Stimulated activated CD4-positive, alpha-beta T cell treated with anti-CD3 and anti-CD28 coated beads, Interleukin-2, amount 100 ng/mL, for 24 hours (primary cell): ENCODE data around the gene PACSIN1.
"Not testable (repeated sequence)": the region's sequence is repeated elsewhere in the genome, so short reads cannot be mapped to it uniquely, and the experiment has no call there.

ENCODE experiments used
- DNase-seq, 2 donors: peaks; one replicate each; pipeline ENCODE4 v3.0.0-alpha.2; 2020

PACSIN1 gene

DNA sequence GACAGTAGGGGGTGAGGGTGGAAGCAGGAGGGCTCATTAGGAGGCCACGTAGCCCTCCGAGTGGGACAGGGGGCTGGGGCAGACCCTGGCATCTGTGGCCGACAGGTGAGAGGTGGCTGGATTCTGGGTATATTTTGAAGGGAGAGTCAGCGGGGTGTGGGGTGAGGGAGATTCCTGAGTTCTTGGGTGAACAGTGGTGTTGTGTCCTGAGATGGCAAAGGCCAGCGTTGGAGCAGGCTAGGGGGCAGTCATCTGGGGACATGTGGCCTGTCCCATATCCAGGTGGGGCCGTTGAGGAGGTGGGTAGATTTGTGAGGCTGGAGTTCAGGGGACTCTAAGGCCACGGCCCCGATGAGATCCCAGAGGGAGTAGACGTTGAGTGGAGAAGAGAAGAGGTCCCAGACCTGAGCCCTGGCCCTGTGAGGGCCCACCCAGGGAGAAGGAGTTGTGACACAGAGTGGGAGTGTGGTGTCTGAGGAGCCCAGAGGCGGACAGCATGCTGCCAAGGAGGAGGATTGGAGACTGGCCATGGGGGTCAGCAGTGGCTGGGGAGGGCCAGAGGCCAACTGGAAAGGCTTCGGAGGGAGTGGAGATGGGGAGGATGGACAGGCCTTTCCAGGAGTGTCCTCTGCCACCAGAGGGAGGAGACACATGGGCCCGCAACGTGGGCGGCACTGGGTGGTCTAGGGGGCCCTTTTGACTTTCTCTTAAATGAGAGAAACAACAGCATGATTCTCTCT is 19.6 kb downstream of the PACSIN1 start:
- no peak for DNase-seq

DNA sequence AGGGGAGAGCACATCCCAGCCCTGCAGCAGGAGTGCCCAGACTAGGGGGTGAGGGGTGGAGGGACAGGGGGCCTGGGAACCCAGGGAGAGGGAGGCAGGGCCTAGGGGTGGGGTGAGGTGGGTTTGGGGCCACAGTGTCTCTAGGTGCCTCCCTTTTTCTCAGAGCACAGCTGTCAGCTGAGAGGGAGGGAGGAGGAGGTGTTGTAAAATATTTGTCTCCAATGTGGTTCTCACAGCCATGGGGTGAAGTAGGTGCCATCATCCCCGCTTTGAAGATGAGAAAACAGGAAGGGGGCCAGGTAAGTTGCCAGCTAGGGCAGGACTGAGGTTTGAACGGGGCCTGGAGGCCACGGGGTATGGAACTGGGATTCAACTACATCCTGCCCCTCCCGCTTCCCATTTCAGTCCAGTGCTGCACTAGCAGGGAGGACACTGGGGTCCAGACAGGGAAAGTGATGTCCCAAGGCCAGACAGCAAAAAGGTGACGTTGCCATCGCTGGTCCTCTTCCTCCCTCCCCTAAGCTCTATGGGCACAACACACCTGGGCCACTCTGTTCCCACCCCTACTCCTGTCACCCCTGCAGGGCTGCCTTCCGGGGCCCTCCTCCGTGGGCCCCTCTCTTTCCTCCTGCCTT is 20.3 kb downstream of the PACSIN1 start:
- no peak for DNase-seq

DNA sequence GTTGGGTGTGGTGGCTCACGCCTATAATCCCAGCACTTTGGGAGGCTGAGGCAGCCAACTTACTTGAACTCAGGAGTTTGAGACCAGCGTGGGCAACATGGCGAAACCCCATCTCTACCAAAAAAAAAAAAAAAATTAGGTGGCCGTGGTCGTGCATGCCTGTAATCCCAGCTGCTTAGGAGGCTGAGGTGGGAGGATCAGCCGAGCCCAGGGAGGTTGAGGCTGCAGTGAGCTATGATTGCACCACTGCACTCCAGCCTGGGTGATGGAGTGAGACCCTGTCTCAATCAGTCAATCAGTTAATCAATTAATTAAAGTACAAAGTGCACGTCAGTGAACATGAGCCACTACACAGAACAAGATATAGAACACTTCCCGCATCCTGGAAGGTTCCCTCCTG is 21.0 kb downstream of the PACSIN1 start:
- DNase-seq, result not testable (repeated sequence)

DNA sequence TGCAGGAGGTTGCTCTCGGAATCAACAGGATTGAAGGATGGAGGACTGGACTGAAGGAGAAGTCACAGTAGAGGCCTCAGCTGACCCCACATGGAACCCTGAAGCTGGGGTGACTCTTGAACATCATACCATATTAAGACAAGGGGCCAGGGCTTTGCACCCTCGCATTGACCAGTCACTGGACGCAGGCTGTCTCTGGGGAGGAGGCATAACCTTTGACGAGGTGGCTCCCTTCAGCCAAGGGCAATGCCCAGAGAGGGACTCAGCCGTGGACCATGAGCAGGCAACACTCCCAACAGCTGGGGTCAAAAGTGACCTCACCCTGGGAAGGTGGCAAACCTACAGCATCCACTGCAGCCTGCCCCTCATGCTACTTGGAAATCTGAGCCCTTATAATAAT is 21.7 kb downstream of the PACSIN1 start:
- no peak for DNase-seq

DNA sequence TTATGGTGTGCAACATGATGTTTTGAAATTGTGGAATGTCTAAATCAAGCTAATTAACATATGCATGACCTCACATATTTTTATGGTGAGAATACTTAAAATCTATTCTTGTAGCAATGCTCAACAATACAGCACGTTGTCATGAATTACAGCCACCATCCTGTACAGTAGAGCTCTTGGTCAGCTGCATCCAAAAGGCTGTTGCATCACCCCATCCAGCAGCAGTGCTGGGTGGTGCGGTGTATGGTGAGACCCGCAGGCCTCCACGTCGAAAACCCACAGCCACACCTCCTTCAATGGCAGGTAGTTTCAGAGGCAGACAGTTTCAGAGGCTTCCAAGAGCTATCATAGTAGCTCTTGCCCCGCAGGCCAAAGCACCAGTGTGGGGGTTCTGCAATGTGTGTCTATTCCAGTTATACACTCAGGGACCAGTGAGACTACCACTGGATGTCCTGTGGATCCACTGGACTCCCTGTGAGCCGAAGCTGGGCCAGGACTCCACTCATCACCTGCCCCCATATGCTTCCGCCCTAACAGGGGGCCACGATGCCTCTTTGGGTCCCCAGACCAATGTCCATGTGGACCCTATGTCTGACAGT is 23.4 kb downstream of the PACSIN1 start:
- no peak for DNase-seq

DNA sequence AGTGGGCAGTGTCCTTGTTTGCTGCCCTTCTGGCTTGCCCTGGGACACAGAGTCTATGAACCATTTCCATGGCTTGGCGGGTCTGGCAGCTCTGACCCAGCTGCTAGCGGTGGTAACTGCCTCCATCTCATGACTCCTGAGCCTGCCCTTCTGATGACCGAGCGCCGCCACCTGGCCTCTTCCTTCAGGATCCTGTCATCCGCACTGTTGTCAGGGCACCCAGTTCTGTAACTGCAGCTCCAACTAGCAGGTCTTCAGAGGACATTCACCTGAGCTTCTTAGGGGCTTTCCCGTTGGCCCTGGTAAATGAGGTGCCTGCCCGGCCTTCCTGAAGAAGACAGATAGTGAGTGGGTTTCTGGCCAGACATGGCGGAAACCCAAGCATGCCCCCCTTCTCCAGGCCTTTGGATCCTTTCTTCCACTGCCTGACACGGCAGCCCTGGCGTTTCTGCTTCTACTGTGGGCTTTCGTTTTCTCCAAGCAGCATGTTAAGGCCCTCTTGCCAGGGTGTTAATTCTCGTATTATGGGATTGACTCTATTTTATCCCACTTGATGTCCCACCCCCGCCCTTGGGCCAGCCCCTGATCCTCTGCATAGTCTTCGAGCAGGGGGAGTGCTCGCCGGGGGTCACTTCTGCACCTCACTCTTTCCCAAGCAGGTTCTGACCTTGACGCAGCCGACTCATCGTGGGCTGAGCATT is 24.7 kb downstream of the PACSIN1 start:
- no peak for DNase-seq

DNA sequence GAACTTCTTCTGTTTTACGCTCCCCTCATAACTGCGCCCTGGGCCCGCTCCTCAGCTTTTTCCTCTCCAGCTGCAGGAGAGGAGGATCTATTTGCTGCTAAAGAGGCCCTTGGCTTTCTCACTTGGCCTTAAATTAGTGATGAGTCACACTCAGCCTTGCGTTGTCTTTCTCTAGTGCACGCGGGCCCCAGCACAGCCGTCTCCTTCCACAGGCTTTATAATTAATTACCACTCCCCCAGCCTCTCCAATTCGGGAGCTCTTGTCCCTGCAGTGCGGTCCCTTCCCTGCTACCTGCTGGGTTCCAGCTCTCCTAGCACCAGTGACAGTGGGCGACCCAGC is 25.2 kb downstream of the PACSIN1 start:
- DNase-seq, result no peak

DNA sequence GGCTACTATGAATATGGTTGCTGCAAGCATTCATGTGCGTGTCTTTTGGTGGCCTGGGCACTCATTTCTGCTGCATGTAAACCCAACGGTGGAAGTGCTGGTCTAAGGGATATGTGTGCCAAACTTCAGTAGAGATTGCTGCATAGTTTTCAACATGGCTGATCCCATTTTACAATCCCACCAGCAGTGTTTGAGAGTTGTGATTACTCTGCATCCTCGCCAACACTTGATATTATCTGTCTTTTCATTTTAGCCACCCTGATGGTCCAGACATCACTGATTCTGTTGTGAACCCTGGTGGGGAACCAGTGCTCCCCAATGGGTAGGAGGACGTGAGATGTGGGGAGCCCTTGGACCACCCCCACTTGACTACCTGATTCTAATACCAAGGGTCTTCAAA is 27.5 kb downstream of the PACSIN1 start:
- no peak for DNase-seq

DNA sequence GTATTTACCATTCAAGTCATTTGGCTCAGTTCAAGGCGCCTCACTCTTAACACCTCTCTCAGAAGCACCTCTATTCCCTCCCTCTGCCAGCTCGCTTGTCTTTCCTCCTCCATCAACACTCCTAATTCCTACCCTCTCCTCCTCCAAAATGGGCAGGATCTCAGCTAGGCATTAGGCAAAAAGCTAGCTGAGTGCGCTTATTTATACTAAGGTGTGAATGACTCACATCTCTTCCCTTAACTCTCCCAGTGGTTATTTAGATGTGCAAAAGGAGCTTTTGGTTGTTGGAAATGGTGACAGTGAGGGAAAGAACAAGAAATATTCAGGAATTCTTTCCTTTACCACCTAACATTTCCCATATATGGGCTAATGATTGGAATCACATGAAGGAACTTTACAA is 29.1 kb downstream of the PACSIN1 start:
- no peak for DNase-seq

DNA sequence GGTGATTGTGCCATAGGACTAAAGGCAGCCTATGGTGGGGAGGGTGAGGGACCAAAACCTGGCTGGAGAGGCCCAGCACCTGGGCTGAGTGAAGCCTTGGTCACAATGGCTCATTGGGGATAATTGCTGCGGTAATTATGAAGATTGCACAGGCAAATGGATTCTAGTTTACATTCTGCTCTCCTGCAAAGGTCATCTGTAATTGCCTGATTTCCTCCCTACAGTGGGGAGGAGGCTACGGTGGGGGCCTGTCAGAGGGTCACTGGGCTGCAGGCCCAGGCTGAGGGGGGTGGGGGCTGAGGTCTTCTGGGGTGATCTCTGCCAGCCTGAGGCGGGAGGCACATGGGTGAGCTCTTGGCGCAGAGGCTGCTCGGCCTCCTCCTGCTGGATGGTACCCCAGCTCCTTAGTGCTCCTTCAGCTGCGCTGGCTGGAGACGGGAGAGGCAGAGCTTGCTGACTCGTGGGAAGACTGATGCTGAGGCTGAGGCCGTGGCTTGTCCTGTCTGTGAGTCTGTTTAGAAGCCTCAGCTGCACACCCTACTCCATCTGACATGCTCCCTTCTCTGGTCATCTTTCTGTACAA is 30.3 kb downstream of the PACSIN1 start:
- DNase-seq, result no peak

DNA sequence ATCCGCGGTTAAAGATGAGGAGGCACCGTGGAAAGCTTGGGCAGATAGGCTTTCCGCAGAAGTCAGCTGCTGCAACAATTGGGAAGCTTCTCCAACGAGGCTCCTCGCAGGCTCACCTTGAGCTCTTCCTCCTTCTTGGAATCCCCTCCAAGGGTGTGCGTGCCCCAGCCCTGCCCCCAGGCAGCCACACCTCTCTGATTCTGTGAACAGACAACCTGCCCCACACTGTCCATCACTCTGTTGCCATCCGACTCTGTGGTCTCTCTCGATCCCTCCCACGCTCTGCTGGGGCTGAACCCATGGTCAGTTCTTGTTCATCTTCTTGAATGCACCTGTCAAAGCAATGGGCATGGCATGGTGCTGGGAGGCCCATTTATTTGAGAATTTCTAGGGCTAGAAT is 31.5 kb downstream of the PACSIN1 start:
- no peak for DNase-seq

DNA sequence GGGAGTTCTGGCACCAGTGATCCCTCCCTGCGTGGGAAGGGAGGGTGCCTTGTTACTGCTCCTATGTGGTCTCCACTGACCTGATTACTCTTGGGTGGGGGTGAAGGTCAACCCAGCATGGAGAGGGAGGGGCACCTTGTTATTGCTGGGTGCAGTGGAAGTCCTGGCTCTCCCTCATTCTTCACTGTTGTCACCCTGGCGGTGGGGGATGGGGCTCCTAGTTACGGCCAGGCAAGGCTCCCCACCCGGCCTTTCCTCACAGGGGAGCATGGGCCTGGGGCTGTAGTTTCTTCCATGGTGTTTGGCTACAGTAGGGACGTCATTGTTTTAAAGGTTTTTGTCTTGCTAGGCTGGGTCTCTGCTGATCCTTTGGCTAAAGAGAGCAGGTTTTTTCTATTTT is 40.8 kb downstream of the PACSIN1 start:
- DNase-seq, result no peak

DNA sequence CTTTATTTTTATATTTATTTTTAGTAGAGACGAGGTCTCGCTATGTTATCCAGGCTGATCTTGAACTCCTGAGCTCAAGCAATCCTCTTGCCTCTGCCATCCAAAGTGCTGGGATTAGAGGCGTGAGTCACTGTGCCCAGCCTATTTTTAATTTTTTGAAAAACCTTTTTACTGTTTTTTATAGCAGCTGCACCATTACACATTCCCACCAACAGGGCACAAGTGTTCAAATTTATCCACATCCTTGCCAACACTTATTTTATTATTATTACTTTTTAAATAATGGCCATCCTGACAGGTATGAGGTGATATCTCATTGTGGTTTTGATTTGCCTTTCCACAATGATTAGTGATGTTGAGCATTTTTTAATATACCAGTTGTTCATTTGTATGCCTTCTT is 42.5 kb downstream of the PACSIN1 start:
- no peak for DNase-seq

DNA sequence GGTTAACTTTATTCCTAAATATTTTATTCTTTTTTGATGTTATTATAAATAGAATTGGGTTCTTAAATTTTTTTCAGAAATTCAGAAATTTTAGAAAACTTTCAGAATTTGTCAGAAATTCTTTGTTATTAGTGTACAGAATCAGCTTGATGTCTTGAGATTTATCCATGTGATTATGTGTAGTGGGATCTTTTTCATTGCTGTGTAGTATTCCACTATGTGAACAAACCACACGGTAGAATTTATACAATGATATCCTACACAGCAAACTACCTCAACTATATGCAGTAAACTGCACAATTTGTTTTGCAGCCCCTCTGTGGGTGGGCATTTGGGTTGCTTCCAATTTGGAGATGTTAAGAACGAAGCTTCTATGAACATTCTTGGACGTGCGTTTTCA is 43.9 kb downstream of the PACSIN1 start:
- DNase-seq, result no peak

DNA sequence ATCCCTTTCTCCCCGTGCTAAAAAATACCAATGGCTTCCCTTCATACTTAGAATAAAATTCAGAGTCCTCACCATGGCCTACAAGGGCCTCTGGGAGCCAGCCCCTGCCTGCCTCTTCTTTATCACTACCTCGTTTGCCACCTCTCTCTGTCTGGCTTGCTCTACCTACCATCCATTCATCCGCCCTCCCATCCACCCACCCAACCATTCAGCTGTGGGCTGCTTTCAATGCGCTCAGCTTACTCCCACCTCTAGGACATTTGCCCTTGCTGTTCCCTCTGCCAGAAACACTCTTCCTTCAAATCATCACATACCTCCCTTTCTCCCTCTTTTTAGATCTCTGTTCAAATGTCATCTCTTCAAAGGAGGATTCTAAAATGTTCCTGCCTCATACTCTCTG is 44.4 kb downstream of the PACSIN1 start:
- DNase-seq, result no peak

DNA sequence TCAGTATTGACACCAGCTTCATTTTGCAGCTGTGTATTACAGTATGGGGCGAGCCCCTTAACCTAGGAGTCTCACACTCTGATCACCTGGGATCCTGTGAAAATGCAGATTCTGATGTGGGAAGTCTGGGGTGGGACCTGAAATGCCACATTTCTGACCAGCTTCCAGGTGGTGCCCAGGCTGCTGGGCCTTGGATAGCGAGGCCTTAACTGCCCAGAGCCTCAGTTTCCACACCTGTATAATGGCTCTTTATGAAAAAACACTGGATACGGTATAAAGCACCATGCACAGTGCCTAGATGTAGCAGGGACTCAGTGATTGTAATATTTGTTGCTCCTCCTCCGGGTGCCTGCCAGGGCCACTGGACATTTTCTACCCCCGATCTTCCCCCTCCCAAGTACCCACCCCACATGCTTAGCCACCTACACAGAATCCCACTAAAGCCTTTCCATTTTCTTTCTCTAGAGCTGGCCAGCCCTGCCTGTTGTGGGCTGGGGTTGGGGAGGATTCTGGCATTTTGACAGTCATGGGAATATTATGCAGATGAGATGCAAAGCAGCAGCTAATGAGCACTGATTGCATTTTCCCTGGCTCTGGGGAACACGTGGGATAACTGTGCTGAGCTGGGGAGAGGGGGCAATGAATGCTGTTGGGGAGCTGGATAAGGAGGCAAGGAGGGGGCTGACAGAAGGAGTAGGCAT is 45.5 kb downstream of the PACSIN1 start:
- no peak for DNase-seq

DNA sequence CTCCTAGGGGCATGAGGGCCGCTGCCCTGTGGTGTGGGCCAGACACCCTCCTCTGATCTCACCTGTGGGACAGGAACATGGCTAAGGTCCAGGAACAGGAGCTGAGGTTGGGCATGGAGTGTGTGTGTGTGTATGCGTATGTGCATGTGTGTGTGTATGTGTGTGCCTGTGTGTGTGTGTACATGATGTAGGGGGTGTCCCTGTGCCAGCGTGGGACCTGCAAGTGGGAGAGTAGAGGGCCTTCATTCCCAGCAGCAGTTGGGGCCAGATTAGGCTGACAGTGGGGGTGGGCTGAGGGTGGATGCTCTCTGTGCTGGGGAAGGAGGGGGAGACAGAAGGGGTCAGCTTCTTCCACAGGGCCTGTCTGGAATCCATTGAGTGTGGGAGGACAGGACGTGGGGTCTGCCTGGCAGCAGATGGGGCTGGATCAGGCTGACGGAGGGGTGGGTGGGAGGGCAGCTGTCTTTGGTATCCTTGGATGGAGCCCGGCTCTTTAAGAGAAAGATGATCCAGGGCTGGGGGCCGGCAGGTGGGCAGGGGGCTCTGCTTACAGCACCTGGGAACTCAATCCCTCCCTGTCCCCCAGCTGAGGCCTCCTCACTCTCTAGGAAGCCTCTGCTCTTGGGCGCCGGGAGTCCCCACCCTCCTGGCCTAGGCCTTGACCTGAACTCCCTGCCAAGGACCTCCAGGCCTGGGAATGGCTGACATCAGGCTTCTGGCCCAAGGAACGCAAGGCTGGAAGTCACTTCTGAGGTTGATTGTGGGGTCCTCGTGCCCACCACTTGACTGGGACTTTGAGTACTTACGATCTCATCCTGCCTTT is 46.2 kb downstream of the PACSIN1 start:
- DNase-seq, result no peak

DNA sequence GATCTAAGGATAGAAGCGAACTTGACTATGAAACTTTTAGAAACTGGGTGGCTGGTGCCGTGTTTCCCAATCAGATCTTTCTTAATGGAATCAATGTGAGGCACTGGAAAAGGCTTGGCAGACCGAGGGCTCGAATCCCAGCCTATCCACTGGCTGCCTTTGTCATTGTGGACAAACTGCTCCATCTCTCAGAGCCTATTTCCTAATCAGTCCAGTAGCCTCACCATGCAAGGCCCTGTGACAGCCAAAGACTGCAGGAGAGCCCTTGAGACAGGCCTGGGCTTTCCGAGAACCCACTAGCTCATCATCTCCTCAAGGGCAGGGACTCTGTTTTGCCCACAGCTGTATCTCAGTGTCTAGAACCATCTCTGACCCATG is 46.9 kb downstream of the PACSIN1 start:
- DNase-seq, result no peak

DNA sequence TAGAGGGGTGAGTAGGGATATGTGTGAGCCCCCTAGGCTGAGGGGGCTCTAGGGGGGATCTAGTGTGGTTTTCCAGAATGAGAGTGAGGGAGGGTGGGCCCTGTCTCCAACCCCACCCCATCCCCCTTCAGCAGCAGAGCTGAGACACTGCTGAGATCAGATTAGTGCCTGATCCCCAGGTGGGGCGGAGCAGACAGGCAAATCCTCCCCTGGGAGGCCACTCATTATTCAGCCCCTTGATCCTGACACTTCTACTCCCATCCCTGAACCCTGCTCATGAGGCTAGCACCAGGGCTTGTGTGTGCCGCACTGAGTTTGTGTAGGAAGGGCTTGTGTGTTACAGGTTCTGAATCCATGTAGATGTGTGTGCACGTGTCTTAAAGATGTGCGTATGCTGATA is 47.8 kb downstream of the PACSIN1 start:
- DNase-seq, result no peak

DNA sequence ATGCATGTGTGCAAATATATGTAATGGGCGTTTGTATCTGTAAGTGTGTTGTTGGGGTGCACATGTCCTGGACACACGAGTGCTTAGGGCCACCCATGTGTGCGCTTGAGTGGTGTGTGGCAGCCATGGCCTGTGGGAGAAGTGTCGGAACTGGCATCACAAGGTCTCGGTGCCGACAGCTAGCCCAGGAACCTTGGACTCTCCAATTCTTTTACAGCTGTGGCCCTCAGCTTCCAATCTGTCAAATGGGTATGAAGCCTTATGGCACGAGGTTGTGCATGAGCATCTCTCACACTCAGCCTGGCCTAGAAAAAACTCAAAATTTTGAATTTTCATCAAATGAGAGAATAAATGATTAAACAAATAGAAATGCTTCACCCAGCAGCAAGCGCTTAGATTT is 48.2 kb downstream of the PACSIN1 start:
- no peak for DNase-seq

DNA sequence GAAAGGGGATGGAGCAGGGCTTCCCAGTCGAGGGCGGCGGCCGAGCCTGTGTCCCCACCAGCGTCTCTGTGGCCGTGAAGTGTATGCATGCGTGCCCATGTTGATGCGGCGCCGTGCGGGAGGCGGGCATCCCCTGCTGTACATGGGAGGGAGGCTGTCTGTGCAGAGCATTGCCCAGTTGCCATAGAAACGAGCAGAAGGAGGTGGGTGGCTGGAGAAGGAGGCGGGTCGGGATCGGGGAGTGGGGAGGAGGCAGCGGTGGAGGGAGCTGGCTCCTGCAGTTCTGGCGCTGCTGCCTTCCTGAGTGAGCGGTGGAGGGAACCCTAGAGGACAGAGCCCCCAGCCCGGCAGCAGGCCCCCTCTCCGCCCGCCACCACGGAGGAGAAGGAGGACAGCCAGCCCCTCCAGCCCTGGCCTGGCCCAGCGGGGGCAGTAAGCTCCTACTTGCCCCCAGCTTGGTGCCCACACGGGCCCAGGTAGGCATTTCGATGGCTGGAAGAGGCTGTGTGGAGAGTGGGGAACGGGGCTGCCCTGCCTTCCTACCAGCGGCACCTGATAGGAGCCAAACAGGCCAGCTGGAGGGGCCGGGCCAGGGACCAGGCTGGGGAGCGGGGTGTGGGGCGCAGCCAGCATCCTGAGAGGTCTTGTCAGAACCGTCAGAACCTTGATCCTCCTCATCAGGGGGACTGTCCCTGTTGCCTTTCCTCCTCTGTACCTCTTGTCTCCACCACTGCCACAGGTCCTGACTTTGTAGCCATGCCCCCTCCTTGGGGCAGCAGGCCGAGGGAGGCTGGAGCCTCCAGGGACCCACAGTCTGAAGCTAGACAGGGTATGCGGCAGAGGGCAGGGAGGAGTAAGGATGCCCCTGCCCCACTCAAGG is 49.0 kb downstream of the PACSIN1 start:
- DNase-seq, result no peak
